ENCODE data around the gene POMGNT1.

DNA sequence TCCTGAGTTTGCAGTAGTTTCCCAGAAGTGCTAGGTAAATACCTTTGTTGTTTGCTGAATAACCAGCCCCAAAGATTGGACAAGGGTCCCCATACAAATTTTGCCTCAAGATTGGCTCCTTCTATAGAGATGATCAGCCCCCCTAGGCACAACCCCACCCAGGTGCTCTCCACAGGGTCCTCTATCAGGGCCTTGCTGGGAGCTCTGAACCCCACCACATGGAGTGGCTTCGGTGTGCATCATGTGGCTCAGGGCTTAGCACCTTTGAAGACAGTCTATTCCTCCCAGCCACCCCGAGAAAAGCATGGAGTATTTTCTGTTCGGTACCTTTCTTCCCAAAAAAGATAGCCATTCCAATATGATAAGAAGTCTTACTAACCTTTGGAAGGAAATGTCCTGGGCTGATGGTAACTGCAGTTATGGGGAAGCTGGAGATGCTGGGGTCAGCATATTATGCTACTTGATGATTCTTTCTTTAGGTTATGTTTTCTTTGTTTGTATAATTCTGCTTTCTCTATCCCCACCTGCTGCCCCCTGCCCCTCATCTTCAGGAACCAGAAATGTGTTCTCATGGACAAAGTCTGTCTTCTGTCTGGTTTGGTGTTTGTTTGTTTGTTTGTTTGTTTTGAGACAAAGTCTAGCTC, 28.3 kb downstream of the POMGNT1 start:
- TF ChIP-seq CTCF (IDR thresholded peaks at IDR 0.05; ENCODE audit: poor library complexity) (no peak), EZH2 (IDR thresholded peaks at IDR 0.05; ENCODE audit: borderline replicate concordance) (no peak)
